ENCODE results near the gene CRLF3.
"Not testable (repeated sequence)": the region's sequence is repeated elsewhere in the genome, so short reads cannot be mapped to it uniquely, and the experiment has no call there.

Gene CRLF3

DNA sequence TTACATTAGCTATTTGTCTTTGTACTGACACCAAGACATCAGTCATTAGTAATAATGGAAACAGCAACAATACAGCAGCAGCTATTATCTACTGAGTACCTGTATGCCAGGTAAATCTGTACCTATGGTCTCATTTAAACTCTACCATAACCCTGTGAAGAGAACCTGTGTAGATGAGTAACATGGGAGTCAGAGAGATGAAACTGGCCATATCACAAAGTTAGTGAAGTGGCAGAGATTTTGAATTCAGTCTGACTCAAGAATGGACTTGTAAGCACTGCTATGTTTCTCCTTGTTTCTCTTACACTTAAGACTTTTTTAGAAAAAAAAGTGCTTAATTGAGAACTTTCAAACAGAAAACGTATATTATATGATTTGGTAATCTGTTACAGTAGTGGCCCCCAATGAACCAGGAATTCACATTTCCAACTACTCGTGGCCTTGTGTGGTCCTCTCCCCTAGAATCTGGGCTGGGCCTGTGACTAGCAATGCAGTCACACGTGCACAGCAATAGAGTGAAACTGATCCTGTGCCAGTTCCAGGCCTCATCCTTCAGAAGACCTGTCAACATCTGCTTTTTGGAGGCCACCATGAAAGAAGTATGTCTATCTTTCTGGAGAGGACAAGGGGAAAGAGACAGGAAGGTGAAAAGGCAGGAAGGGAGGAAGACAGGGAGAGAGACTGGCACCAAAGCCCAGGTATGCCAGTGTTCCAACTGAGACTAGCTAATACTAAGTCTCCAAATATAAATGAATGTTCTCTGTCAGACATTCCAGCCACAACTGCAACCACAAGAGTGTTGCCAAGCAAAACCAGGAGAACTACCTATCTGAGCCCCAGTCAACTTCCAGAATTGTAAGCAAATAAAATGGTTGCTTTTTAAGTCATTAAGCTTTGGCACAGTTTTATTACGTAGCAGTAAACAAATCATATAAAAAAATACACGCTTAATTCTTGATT lies 12.0 kb downstream of the CRLF3 start:
- DNase-seq = no peak

GRCh38 chr17:30809867-30810266 lies 14.6 kb downstream of the CRLF3 start:
- no peak for DNase-seq

DNA sequence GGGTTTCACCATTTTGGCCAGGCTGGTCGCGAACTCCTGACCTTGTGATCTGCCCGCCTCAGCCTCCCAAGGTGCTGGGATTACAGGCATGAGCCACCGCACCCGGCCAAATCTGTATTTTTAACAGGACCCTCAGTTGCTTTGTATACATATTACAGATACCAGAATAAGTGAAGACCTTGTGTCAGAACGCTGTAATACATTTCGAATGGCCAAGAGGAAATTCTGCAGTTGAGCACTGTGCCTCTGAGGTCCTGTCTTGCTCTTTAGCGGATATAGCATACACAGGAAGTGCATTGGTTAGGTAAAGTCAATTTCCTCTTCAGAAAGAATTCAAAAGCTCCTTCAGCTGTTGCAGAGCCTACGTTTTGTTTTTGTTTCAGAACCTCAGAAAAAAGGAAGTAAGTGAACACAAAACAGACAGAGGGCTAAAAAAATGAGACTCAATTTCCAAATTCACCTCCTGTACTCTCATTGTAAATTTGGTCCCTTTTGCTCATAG lies 15.7 kb downstream of the CRLF3 start:
- no peak for DNase-seq

GRCh38 chr17:30807896-30808295 lies 16.6 kb downstream of the CRLF3 start:
- DNase-seq = no peak

DNA sequence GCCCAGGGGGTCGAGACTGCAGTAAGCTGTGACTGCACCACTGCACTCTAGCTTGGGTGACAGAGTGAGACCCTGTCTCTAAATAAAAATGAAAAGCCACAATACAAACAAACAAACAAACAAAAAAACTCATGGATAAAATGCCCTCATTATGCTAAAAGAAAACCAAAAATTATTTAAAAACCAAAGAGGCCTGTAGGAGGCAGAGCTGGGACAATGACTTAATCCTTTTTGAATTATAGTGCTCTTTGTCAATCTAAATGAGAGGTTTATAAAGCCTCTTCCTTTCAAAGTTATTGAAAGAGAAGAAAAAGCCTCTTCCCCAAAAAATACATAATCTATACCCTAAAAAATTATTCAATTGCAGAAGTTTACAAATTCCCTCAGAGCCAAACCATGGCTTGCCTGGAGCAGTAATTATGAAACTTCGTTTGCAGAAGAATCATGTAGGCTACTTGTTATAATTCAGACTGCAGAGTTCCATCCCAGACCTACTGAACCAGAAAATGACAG lies 18.5 kb downstream of the CRLF3 start:
- DNase-seq = no peak

DNA sequence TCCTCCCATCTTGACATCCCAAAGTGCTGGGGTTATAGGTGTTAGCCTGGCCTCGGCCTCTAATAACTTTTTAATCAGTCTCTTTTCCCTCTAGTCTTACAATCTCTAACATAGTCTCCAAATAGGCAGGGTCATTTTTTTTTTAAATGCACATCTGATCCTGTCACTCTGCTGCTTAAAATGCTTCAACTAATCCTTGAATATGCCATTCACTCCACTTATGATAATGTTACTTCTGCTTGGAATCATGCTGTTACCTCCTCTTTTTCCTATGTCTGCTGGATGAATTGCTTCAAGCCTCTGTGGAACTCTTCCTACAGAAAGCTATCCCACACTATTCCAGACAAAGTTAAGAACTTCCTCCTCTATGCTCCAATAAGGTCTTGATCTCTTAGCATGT lies 22.8 kb downstream of the CRLF3 start:
- DNase-seq = no peak

- DNase-seq = no peak
These were observed 28.5 kb downstream of the CRLF3 start for GRCh38 chr17:30796016-30796415.

DNA sequence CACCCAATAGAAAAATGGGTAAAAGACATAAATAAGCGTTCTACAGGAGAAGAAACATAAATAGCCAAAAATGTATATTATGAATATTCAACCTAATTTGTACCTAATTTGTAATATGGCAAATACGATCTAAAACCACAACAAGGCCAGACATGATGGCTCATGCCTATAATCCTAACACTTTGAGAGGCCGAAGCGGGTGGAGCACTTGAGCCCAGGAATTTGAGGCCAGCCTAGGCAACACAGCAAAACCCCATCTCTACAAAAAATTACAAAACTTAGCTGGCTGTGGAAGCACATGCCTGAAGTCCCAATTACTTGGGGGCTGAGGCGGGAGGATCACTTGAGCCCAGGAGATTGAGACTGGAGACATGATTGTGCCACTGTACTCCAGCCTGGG lies 30.1 kb downstream of the CRLF3 start:
- DNase-seq = no peak

DNA sequence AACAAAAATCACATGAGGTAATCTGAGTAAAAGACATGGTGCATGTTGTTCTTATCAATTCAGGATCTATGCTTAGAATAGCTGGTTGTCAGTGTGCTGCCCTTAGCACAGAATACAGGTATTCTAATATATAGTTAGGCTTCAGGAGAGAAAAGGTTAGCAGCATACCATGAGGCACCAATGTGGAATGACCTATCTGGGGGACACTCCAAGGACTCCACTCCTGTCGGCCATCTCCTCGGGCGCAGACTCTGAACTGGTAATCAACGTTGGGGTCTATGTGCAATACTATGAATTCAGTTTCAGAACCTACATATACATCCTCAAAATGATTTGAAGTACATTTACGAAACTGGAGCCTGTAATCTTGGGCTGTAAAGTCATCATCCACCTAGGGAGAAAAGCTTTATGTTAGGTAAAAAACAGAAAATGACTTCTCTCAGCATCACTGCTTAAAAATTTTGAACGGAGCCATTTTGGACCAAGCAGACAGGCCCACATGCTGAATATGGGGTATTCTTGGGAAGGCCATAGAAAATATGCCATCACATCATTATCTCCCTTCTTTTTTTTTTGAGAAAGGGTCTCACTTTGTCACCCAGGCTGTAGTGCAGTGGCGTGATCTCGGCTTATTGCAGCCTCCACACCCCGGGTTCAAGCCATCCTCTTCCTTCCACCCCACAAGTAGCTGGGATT lies 31.1 kb downstream of the CRLF3 start:
- no peak for DNase-seq

GRCh38 chr17:30790279-30790678 lies 34.2 kb downstream of the CRLF3 start:
- DNase-seq = no peak

DNA sequence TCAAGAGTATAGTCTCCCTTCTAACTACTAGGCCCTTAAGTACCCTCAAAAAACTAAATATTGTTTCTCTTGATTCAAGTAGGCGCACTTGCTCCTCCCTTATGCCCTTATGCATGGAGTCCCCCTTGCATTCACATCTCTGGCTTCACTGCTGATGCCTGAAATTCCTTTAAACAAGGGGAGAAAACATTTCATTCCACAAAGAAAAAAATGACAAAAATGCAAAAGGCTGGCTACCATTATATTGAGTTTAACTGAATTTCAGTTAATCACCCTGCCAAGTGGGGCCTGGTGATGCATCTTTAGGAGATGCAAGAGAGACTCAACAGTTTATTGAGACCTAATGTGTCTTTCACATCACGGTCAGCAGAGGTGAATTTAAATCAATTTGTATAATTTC lies 35.6 kb downstream of the CRLF3 start:
- no peak for DNase-seq

DNA sequence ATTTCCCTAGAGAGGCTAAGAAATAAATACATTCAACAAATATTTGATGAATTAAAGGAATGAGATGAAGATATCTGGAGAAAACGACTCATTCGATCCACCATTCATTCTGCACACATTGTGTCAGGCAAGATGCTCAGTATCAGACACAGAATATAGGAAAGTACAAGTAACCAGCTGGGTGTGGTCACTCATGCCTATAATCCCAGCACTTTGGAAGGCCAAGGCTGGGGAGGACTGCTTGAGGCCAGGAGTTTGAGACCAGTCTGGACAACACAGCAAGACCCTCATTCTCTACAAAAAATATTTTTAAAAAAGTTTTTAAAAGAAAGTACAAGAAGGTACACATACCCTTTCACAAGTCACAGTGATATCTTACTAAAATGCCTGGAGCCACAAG lies 42.3 kb downstream of the CRLF3 start:
- DNase-seq = no peak

DNA sequence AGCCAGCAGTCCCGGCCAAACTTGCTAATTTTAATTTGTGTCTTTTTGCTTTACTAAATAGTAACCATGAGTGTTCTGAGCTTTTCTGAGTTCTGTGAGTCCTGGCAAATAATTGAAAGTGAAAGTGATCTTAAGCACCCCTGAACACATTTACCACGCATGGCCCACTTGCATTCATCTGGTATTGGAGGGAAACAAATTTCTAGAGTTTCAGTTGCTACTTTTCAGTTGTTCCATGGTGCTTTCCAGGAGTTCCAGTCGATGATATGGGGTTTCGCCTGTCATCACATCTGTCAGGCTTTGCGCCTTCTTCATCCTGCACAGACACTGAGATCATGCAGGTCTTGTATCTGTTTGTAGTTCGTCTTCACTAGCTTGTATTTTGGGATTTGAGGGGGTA lies 44.1 kb downstream of the CRLF3 start:
- no peak for DNase-seq

- not testable (repeated sequence) for DNase-seq
These were observed 55.7 kb downstream of the CRLF3 start for GRCh38 chr17:30768771-30769170.

DNA sequence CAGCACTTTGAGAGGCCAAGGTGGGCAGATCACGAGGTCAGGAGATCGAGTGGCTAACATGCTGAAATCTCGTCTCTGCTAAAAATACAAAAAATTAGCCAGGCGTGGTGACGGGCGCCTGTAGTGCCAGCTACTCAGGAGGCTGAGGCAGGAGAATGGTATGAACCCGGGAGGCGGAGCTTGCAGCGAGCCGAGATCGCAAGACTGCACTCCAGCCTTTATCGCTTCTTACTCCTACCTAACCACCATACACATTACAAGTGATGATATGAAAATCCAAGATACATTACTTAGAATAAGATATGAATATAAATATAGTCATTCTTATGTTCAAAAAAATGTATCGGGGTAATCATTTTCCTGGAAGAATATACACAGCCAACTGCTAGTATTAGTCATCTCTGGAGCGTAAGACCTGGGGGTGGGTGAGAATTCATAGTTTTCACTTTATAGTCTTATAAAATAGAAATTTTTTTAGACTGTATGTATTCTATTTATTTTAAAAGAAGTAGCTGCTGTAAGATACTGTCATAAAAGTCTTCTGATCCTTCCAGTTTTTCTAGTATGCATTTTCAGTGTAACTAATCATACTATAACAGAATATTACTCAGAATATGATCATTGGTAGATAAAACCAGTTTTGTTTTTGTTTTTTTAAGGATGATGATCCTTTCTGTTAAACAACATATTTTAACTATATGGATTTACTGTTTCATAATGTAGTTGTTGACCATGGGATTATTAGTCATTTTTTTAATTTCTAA lies 56.7 kb downstream of the CRLF3 start:
- not testable (repeated sequence) for DNase-seq

DNA sequence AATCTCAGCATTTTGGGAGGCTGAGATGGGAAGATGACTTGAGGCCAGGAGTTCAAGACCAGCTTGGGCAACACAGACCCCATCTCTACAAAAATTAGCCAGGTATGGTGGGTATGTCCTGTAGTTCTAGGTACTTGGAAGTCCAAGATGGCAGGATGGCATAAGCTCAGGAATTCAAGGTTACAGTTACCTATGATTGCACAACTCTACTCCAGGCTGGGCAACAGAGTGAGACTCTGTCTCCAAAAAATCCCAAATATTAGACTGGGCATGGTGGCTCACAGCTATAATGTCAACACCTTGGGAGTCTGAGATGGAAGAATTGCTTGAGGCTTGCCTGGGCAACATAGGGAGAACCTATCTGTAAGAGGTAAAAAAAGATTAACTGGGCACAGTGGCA lies 63.4 kb downstream of the CRLF3 start:
- no peak for DNase-seq

DNA sequence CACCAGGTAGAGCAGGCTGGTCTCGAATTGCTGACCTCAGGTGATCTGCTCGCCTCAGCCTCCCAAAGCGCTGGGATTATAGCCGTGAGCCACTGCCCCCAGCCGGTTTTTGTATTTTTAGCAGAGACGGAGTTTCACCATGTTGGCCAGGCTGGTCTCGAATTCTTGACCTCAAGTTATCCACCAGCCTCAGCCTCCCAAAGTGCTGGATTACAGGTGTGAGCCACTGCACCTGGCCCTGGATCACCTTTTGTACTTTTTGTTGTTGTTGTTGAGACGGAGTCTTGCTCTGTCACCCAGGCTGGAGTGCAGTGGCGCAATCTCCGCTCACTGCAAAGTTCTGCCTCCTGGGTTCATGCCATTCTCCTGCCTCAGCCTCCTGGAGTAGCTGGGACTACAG lies 71.2 kb downstream of the CRLF3 start:
- DNase-seq = not testable (repeated sequence)

DNA sequence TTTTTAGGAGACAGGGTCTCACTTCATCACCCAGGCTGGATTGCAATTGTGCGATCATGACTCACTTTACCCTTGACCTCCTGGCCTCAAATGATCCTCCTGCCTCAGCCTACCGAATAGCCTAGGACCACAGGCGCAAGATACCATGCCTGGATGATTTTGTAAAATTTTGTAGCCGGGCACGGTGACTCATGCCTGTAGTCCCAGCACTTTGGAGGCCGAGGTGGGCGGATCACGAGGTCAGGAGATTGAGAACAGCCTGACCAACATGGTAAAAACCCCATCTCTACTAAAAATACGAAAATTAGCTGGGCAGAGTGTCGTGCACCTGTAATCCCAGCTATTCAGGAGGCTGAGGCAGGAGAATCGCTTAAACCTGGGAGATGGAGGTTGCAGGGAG lies 73.5 kb downstream of the CRLF3 start:
- not testable (repeated sequence) for DNase-seq

- DNase-seq = not testable (repeated sequence)
These were observed 76.9 kb downstream of the CRLF3 start for GRCh38 chr17:30747621-30748020.

DNA sequence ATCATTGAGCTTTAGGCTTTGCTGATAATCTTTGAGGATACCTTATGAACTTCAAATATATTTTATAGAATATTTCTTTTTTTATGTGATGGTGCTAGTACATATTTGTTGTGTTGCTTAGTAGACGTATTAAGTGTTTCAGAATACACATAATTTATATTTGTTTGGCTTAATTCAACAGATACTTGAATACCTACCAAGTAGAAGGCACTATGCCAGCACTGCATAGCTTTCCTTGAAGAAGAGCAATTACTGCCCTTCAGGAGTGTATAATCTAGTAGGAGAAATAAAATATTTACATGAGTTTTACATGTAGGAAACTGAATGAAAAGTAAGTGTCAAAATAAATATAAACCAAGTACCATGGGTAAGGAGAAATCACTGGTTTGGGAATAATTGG lies 81.8 kb downstream of the CRLF3 start:
- not testable (repeated sequence) for DNase-seq

DNA sequence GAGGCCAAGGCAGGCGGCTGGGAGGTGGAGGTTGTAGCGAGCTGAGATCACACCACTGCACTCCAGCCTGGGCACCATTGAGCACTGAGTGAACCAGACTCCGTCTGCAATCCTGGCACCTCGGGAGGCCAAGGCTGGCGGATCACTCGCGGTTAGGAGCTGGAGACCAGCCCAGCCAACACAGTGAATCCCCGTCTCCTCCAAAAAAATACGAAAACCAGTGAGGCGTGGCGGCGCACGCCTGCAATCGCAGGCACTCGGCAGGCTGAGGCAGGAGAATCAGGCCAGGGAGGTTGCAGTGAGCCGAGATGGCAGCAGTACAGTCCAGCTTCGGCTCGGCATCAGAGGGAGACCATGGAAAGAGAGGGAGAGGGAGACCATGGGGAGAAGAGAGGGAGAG lies 88.1 kb downstream of the CRLF3 start:
- not testable (repeated sequence) for DNase-seq

GRCh38 chr17:30735644-30736043 lies 88.8 kb downstream of the CRLF3 start:
- not testable (repeated sequence) for DNase-seq

GRCh38 chr17:30735206-30735605 lies 89.3 kb downstream of the CRLF3 start:
- DNase-seq = not testable (repeated sequence)
